SIG-M5 treated with dmso at 0.1 percent for 504 hours (cell line): Measurements from ENCODE around the gene PASK.

Experiments
- DNase-seq: peaks from one replicate; lab custom pipeline; 2025; ENCODE audit not compliant: unreplicated experiment; lab: John Stamatoyannopoulos, UW

The PASK gene

DNA sequence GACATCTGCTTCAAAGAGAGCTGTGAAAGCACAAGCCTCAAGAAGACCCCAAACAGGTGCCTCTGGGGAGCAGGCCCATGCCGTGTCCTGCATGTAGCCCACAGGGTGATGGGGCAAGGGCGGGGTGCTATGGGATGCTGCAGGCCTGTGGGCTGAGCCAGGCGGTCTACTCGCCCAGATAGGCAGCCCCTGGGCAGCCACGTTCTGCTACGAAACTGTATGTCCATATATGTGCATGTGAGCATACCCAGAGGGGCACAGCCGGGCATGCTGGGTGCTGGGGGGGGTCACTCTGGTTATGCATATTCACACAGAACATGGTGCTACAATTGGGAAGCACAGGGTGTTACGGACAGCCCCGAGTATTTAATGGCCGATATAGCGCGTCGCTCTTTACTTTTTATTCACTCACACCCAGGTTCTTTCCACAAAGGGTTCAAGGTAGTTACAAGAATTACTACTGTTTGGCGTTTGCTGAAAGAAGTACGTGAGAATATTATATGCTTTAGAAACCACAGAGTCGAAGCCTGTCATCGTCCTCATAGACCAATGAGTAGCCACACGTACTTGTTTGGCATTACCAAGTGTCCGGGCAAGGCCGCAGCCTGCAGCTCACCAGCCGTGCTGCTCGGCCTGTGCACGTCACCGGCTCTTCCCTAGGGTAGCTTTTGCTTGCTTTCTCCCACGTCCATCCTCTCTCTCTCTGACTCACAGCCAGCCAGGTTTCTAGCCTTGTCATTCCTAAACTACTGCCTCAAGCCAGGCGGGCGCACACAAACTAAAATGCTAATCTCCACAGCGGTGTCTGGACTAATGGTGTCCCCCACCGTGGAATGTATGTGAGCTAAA lies 61.6 kb downstream of the PASK start:
- no peak for DNase-seq

DNA sequence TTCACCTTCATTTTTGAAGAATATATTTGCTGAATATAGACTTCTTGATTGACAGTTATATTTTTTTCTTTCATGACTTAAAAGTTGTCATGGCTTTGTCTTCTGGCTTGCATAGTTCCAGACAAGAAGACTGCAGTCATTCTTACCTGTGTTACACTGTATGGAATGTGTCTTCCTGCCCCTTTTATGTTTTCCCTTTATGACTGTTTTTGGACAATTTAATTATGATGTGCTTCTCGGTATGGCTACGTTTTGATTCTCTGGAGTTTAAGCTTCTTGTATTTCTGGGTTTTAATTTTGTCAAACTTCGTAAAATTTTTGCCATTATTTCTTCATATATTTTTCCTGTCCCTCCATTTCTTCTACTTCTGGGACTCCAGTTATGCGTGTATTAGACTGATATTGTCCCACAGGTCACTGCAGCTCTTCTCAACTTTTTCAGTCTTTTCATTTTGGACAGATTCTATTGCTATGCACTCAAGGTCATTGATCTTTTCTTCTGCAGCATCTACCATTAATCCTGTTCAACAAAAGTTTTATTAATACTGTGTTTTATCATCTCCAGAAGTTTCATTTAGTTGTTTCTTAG lies 64.3 kb downstream of the PASK start:
- DNase-seq = no peak

DNA sequence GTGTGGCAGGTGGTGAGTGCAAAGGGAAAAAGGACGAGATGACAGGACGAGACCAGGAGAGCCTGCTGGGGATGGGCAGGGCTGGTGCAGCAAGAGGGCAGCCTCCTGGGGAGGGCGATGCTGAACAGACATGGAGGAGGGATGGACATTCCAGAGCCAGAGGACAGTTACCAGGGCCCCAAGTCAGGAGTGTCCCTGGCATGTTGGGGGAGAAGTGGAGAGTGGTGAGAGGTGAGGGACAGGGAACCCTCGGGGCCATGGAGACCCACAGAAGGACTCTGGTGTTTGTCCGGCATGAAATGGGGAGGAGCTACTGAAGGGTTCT lies 66.2 kb downstream of the PASK start:
- DNase-seq = no peak

DNA sequence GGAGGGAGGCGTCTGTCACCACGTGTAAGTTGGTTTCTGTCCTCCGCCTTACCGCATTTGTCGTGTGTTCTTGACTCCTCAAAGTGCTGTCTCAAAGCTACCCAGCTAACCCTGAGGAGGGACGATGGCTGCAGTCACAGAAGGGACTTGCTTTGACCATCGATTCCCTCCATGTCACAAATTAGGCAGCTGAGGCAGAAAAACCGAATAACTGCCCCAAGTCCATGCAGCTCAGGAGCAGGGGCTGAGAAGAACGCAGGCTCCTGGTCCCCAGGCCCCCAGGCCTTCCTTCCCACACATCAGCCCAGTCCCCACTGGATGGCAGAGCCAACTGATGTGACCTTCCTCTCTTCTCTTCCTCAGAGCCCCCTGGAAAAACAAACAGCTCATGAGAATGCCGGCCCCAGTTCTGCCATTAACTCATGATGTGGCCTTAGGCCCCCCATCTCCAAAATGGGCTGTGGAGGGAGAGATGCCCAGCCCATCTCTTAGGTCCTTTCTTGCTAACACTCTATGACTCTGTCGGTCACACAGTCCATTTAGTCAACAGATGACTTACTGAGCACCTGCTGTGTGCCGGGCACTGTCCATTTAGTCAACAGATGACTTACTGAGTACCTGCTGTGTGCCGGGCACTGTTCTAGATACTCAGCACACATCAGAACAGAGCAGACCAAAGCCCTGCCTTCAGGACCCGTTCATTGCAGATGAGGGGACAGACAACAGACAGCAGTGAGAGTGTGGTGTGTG lies 66.8 kb downstream of the PASK start:
- no peak for DNase-seq

DNA sequence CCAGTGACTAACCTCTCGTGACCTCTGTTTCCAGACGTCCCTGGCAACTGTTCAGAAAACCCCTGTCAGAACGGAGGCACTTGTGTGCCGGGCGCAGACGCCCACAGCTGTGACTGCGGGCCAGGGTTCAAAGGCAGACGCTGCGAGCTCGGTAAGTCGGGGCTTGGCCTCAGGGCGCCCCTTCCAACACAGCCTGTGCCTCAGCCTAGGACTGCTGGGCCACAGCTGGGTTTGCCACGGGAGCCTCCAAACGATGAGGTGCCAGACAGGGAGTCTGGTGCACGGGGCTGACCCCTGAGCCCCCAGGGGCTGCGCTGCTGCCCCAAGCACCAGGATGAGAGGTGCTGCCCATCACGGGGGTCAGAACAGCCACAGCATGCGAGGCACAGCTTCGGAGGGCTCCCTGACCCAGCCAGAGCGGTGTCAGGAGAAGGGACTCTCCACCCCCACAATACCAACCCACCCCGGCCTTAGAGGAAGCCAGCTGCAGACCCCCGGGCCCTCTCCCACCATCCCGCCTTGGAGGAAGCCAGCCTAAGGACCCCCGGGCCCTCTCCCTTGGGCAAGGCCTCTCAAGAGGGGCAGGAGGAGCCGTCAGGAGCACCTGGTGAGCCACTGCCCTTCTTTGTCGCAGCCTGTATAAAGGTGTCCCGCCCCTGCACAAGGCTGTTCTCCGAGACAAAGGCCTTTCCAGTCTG lies 67.5 kb downstream of the PASK start:
- no peak for DNase-seq

DNA sequence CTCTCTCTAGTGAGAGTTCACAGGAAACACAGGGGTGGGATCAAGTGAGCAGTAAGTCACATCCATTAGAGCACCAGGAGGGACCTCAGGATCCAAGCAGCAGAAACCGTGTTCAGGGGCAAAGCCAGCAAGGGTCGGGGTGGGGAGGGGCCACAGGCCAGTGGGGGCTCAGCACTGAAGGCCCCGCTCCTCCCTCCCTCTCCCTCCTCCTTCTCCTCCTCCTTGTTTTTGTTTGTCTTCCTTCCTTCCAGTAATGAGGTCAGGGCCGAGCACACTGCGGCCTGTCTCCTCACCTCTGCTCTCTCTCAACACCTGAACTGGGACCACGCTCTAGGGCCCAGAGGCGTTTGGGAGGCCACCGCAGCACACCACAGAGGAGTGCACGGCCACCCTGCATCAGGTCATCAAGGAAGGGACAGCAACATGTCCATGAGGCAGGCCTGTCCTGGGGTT lies 68.1 kb downstream of the PASK start:
- no peak for DNase-seq

DNA sequence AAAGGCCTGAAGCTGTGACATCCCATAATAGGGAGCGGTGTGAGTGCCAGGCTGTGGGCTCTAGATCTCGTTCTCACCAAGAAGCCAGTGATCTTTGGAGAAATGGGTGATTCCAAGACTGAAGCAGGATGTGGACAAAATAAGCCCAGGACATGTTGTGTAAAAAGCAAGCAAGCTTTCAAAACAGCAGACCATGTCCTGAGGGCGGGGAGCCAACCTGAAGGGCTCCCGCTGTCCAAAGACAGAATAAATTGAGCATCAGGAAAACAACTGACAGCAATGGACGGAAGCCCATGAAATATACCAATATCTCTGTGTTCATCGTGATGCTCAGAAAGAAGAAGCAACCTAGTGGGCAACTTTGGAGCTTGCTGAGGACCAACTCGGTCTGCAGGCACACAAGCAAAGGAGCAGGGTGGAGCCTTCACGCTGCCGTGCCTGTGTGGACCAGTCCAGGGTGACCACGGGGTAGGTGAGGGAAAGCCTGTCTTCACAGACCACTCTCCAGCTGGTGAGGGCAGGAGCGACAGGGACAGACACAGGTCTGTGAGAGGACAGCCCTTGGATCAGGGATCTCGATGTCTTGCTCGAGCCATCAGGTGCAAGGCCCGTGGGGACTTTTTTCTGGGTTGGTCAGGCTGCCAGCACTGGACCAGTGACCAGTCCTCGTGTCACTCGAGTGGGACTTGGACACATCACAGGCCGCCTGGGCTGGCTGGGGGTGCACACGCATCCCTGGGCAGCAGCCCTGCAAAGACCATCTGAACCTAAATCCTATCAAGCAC lies 68.7 kb downstream of the PASK start:
- no peak for DNase-seq

DNA sequence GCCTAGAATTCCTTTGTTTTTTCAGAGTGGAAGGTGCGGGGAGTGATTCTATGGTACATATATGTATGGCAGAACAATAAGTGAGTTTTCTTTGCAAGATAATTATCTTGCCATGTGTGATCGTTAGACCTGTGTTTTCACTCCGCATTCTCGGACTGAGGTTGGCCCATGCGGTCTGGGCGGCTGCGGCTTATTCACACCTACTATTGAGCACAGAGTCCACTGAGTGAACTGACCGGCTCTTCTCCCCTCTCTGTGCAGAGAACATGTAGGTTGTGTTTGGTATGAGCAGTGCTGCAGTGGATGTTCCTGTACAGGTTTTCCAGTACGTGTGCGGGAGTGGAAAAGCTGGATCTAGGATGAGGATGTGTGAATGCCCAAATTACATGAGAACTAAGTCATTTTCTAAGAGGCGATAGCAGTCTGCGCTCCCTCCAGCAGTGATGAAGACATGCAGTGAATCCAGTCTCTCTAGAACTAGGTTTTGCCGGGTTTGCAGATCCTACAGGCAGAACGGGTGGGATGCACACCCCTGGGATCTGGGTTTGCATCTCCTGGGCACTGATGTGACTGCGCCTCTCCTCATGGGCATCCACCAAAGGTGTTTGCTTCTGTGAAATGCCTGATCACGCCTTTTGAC lies 74.3 kb downstream of the PASK start:
- DNase-seq = no peak

DNA sequence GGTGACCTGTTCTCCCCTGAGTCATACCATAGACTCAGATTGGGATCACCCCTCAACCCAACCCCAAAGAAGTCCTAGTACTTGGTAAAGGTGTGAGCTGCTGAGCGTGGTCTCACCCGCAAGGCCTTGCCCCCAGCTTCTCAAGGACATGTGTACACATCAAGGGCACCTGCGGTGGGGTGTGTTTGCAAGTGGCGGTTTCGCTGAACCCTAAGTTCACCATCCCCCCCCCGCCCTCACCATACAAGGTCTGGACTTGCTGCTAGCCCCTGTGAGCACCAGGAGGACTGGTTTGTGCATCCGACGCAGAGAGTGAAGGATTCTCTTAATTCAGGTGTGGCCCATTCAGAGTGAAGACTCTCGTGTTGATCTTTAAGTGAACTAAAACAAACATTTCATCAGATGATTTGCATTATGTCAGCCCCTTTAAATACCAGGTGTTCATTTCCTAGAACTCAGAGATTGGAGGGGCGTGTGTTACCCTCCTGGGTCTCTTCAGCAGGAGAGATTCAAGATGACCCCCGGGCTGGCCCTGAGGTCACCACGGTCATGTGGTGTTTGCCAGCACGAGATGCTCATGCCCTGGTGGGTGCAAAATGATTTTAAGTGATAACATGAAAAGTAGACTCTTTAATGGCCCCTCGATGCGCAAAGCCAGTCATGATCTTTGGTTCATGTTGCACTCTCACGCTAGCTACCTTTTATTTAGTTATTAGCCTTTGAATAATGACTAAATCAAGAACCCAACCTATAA lies 75.0 kb downstream of the PASK start:
- no peak for DNase-seq

DNA sequence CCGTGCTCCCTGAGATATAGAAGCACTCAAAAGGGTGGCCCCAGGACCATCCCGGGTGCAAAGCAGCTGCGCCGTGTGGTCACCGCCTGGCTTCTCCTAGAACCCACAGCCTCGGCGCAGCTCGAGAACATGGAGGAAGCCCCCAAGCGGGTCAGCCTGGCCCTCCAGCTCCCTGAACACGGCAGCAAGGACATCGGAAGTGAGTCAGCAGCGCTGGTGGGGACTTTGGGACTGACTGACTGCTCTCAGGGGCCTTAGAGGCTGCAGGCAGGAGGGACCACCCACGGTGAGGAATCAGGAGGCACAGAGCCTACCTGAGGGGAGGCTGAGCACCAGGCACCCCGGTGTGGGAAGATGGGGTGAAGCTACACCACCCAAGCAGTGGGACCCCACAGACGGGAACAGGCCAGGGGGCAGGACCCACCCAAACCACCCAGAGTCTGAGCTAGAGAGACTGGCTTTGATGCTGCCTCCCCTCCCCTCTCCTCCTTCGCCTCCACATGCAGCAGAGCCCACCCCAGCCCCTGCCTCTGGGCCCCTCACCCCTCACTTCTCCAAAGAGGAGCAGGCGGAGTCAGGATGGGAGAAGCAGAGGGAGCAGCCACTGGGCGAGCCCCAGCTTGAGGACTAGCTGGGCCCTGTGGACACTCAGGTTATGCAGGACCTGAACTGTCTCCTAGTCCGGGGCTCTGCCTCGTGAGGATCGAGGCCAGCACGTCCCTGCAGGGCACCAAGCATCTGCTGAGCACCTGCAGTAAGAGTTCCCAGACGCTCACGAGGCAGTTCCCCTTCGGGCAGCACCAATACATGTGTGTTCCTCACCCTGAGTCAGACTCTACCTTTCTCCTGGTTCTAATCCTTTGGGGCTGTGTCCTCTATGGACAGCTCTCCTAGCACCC lies 75.9 kb downstream of the PASK start:
- DNase-seq = no peak

DNA sequence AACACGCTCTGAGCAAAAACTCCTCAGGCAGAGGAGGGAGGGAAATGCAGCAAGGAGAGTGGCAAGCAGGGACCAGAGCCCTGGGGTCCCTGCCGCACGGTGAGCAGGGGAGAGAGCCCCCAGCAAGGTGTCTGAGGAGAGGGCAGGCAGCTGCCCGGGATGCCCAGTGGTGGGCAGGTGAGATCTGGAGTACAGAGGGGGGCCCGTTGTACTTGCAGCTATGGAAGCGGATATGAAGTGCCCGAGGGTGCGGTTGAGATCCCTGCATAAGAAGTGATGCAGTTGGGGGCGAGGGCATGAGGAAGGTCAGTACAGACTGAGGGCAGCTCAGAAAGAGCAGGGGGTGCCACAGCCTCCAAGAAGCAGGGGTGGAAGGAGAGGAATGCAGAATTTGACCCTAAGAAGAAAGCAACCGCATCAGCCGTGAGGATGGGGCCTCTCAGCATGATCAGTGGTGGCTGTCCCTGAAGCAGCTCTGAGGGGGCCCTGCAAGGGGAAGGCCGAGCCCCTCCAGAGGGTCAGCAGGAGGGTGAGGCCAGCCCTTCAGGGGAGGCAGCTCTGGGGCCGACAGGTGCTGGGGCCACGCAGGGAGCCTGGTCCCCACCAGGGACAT lies 76.6 kb downstream of the PASK start:
- DNase-seq = no peak

DNA sequence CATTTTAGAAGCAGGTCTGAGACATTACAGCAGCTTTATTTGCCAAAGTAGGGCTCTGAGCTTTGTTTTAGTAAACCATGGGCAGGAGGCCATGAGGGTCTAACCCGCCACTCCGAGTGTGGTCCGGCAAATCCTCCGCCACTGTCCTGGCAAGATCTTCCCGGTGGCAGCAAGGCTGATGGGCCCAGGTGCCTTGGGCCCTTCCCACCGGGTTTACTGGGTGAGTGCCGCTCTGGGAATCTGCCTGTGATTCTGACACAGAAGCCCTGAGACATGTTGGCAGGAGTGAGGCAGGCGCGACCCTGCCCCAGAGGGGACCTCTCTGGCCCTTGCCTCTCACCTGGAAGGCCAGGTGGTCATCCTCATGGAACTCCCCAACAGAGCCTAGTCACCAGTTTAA lies 77.1 kb downstream of the PASK start:
- no peak for DNase-seq

DNA sequence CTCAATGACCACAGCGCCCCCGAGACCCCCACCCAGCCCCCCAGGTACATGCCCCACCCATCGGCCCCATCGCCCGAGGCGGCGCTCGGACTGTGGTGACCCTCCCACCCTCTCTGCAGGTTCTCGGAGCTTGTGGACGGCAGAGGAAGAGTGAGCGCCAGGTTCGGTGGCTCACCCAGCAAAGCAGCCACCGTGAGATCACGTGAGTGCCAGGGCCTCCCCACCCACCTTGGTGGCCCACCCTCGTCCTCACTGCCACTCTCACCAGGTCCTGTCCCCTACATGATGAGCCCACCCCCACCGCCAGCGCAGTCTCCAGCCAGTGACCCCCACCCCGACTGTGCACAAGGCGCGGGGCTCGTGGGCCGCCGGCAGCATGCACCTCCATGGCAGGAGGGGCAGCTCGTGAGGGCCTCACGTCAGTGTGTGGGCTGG lies 77.6 kb downstream of the PASK start:
- DNase-seq = no peak

DNA sequence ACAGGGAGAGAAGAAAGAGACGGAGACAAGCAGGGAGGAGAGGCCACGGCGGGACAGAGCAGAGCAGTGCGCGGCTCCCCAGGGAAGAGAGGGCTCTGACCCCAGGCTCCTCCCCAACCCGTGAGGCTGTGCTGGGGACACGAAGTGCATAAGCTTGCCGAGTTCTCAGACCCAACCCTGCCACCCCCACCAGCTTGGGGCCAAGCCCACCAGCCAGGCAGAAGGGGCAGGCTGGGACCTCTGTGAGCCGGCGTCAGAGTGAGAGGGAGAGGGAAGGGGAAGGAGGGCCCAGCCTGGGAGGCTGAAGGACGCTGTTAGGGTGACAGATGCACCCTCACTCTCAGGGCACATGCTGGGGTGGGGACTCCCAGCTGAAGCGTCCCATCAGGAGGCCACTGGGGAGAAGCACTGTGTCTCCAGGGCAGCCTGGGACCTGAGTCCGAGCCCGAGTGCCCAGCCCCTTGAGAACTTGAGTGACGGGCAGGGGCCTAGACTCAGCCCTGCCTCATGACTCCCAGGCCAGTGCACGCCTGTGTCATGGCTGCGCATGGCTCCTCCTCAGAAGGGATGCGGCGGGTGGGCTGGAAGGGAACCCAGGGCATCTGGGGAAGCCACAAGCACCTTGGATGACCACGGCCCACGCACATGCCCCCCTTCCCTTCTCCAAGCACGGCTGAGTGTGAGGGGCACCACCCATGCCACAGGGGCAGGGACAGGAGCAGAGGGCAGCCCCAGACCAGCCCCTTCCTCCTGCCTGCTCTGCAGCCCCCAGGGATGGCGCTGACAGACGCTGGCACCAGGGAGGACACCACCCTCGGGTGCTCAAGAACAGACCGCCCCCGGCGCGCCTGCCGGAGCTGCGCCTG lies 78.2 kb downstream of the PASK start:
- no peak for DNase-seq

DNA sequence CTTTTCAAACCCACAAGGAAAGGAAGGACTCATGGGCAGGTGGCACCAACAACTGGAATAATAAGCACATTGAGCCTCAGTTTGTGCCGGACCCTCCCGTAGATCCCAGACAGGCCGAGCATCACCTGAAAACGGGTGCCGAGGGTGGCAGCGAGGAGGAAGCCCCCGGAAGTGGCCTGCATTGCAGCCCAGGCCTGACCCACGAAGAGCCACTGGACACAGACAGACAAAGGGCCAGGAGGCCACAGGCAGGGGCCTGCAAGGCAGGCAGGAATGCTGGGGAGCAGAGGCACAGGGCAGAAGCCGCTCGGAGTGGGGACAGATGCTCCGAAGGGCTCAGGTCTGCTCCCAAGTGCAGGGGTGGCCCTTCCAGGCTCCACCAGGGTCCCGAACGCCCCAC lies 78.9 kb downstream of the PASK start:
- DNase-seq = no peak

DNA sequence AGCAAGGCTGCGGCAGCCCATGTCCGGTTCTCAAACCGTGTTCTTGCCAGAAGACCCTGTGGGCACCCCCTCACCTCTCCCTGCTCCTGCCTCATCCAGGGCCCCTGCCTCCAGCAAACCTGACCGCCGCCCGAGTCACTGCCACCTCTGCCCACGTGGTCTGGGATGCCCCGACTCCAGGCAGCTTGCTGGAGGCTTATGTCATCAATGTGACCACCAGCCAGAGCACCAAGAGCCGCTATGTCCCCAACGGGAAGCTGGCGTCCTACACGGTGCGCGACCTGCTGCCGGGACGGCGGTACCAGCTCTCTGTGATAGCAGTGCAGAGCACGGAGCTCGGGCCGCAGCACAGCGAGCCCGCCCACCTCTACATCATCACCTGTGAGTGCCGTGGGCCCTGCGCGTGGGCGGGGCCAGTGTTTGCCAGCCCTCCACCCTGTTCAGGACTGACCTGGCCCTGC lies 79.4 kb downstream of the PASK start:
- no peak for DNase-seq
